CD8-positive, alpha-beta memory T cell (primary cell): ENCODE data around the gene KRT36. TPM values are rescaled to one million over a fixed set of nuclear protein-coding genes. Genes with fewer than 3 reads are reported as not detected.
A peak's percentile ranks its signal among the peaks of the same experiment; 100 is the strongest.

Experiments used
- CTCF ChIA-PET: fragments of 350-600 bp; sonication (Branson Sonifier 250); formaldehyde crosslinking; loops from one replicate; lab custom pipeline; 2021; ENCODE audit warnings: antibody characterized with exemption; lab: Charles Lee
- POLR2A ChIA-PET: fragments of 350-600 bp; sonication (Branson Sonifier 250); formaldehyde crosslinking; loops from one replicate; lab custom pipeline; 2021; ENCODE audit warnings: antibody characterized with exemption; lab: Charles Lee
- DNase-seq, 5 donors: peaks; one replicate each; pipeline versions ENCODE4 v3.0.0 to v3.0.0-alpha.2; 2020 to 2022; ENCODE audit warnings: mixed read lengths in 1 of 5
- H3K27ac ChIP-seq: one replicate; pipeline ENCODE4 v1.7.0; 2013; ENCODE audit warnings: low read depth, mild to moderate bottlenecking, low read length, moderate library complexity
- H3K27me3 ChIP-seq: 2 replicates; pipeline ENCODE4 v1.7.0; 2013; ENCODE audit warnings: low read length, mild to moderate bottlenecking; ENCODE audit not compliant: insufficient read depth, poor library complexity, severe bottlenecking
- H3K36me3 ChIP-seq: 2 replicates; pipeline ENCODE4 v1.7.0; 2013; ENCODE audit warnings: mild to moderate bottlenecking, low read length, moderate library complexity; ENCODE audit not compliant: insufficient read depth
- H3K4me1 ChIP-seq: 2 replicates; pipeline ENCODE4 v1.7.0; 2013; ENCODE audit warnings: mild to moderate bottlenecking, low read length, moderate library complexity; ENCODE audit not compliant: insufficient read depth
- H3K4me3 ChIP-seq: 2 replicates; pipeline ENCODE4 v1.7.0; 2013; ENCODE audit warnings: mild to moderate bottlenecking, low read length
- H3K9me3 ChIP-seq: 2 replicates; pipeline ENCODE4 v1.7.0; 2013; ENCODE audit warnings: mild to moderate bottlenecking, low read length
- H3K27ac Mint-ChIP-seq, 8 donors: one replicate each; pipeline ENCODE4 v1.8.0; 2020 to 2021; ENCODE audit warnings: mixed read lengths in 8 of 8, mild to moderate bottlenecking in 6 of 8, inconsistent platforms in 3 of 8, moderate library complexity in 3 of 8
- H3K27me3 Mint-ChIP-seq, 2 donors: one replicate each; pipeline ENCODE4 v1.8.0; 2020 to 2021; ENCODE audit warnings: mixed read lengths in 2 of 2, mild to moderate bottlenecking in 1 of 2, moderate library complexity in 1 of 2
- H3K36me3 Mint-ChIP-seq, 3 donors: one replicate each; pipeline ENCODE4 v1.8.0; 2020 to 2021; ENCODE audit warnings: mixed read lengths in 3 of 3, inconsistent platforms in 1 of 3, mild to moderate bottlenecking in 1 of 3
- H3K4me1 Mint-ChIP-seq, 3 donors: one replicate each; pipeline ENCODE4 v1.8.0; 2020 to 2021; ENCODE audit warnings: mixed read lengths in 3 of 3, inconsistent platforms in 1 of 3, mild to moderate bottlenecking in 1 of 3
- H3K4me3 Mint-ChIP-seq, 7 donors: one replicate each; pipeline ENCODE4 v1.8.0; 2020 to 2021; ENCODE audit warnings: mixed read lengths in 7 of 7, mild to moderate bottlenecking in 6 of 7, moderate library complexity in 4 of 7, inconsistent platforms in 2 of 7
- H3K9me3 Mint-ChIP-seq, 5 donors: one replicate each; pipeline ENCODE4 v1.8.0; 2020 to 2022; ENCODE audit warnings: mixed read lengths in 5 of 5, mild to moderate bottlenecking in 3 of 5, moderate library complexity in 2 of 5, inconsistent platforms in 1 of 5
- polyA plus RNA-seq: library from polyadenylated mRNA; unstranded; fragments of 300-500 nt; fragmentation: Illumina TruSeq; gene quantifications from one replicate; pipeline ENCODE4 v1.2.3, GENCODE V29; 2021
- total RNA-seq, 2 experiments: library from RNA; stranded (reverse); gene quantifications; one replicate each; pipeline ENCODE4 v1.2.3, GENCODE V29; 2021

The KRT36 gene
- total and polyA plus RNA-seq, 3 experiments from 2014 or later, result not detected

GRCh38 chr17:41534899-41535546 lies 45.3 kb upstream of the KRT36 start:
- Mint-ChIP-seq H3K27me3 (peaks cover 24 to 72% of the 10 kb centered on the region in 2 donors), H3K4me3 (no peak overlapping the region), H3K27ac (no peak overlapping the region), H3K9me3 (no peaks in the 10 kb centered on the region), H3K36me3 (no peaks in the 10 kb centered on the region), H3K4me1 (no peaks in the 10 kb centered on the region)
- H3K27ac ChIP-seq, result no peak overlapping the region
- no peak overlapping the region for H3K4me3 ChIP-seq
- no peaks in the 10 kb centered on the region for H3K27me3 ChIP-seq
- no peaks in the 10 kb centered on the region for H3K9me3 ChIP-seq
- POLR2A ChIA-PET, result no interaction called here
- H3K4me1 ChIP-seq, result no peaks in the 10 kb centered on the region
- CTCF ChIA-PET, result interaction anchor here (1.7 kb wide), 1 partner anchor 14 kb away, joined by 8 read pairs; no protein-coding TSS in a partner anchor
- no peaks in the 10 kb centered on the region for H3K36me3 ChIP-seq
- no peak for DNase-seq

- H3K4me1 Mint-ChIP-seq, result peaks cover under 1 to 6% (median 4%) of the 10 kb centered on the region in 3 donors
- H3K9me3 ChIP-seq, result no peaks in the 10 kb centered on the region
- H3K36me3 ChIP-seq, result no peaks in the 10 kb centered on the region
- no peak for DNase-seq
- no peak overlapping the region for H3K4me3 Mint-ChIP-seq
- POLR2A ChIA-PET, result no interaction called here
- no peaks in the 10 kb centered on the region for H3K36me3 Mint-ChIP-seq
- H3K4me3 ChIP-seq, result no peak overlapping the region
- peaks cover 11% of the 10 kb centered on the region for H3K27me3 ChIP-seq
- H3K27me3 Mint-ChIP-seq, result peaks cover 38 to 82% of the 10 kb centered on the region in 2 donors
- CTCF ChIA-PET, result no interaction called here
- H3K9me3 Mint-ChIP-seq, result peaks cover 0 to 4% (median 0%) of the 10 kb centered on the region in 5 donors
- H3K4me1 ChIP-seq, result no peaks in the 10 kb centered on the region
- no peak overlapping the region for H3K27ac Mint-ChIP-seq
- H3K27ac ChIP-seq, result no peak overlapping the region
These were observed 43.9 kb upstream of the KRT36 start for GRCh38 chr17:41533613-41534012.

- Mint-ChIP-seq H3K36me3 (no peaks in the 10 kb centered on the region), H3K27me3 (peaks cover 44 to 83% of the 10 kb centered on the region in 2 donors), H3K9me3 (peaks cover 0 to 4% (median 0%) of the 10 kb centered on the region in 5 donors), H3K4me3 (no peak overlapping the region), H3K4me1 (peaks cover 4 to 11% (median 6%) of the 10 kb centered on the region in 3 donors), H3K27ac (peak overlapping the region in 1 of 8 donors; percentile 23)
- H3K9me3 ChIP-seq, result no peaks in the 10 kb centered on the region
- DNase-seq, result no peak
- no peak overlapping the region for H3K27ac ChIP-seq
- ChIA-PET CTCF (interaction anchor here (0.5 to 1.5 kb wide), 4 partner anchors 9 to 130 kb away, joined by 3 to 5 read pairs (median 3); no protein-coding TSS in a partner anchor), POLR2A (no interaction called here)
- no peaks in the 10 kb centered on the region for H3K4me1 ChIP-seq
- H3K27me3 ChIP-seq, result peaks cover 15% of the 10 kb centered on the region
- no peaks in the 10 kb centered on the region for H3K36me3 ChIP-seq
- H3K4me3 ChIP-seq, result no peak overlapping the region
These were observed 43.3 kb upstream of the KRT36 start for GRCh38 chr17:41532947-41533570.

- POLR2A ChIA-PET, result no interaction called here
- no peaks in the 10 kb centered on the region for H3K36me3 Mint-ChIP-seq
- no peak overlapping the region for H3K4me3 Mint-ChIP-seq
- H3K9me3 Mint-ChIP-seq, result peaks cover 0 to 4% (median 0%) of the 10 kb centered on the region in 5 donors
- CTCF ChIA-PET, result interaction anchor here (1.0 to 1.5 kb wide), 3 partner anchors 17 to 131 kb away, joined by 3 to 5 read pairs (median 3); no protein-coding TSS in a partner anchor
- no peaks in the 10 kb centered on the region for H3K4me1 ChIP-seq
- peaks cover 4 to 21% (median 8%) of the 10 kb centered on the region in 3 donors for H3K4me1 Mint-ChIP-seq
- no peaks in the 10 kb centered on the region for H3K9me3 ChIP-seq
- no peak overlapping the region for H3K27ac Mint-ChIP-seq
- H3K4me3 ChIP-seq, result no peak overlapping the region
- H3K27me3 Mint-ChIP-seq, result peaks cover 47 to 84% of the 10 kb centered on the region in 2 donors
- no peaks in the 10 kb centered on the region for H3K36me3 ChIP-seq
- no peak overlapping the region for H3K27ac ChIP-seq
- no peak for DNase-seq
- H3K27me3 ChIP-seq, result peaks cover 15% of the 10 kb centered on the region
These were observed 42.3 kb upstream of the KRT36 start for GRCh38 chr17:41531993-41532392.

- POLR2A ChIA-PET, result no interaction called here
- Histone ChIP-seq H3K36me3 (no peaks in the 10 kb centered on the region), H3K27me3 (peaks cover 15% of the 10 kb centered on the region), H3K4me1 (no peaks in the 10 kb centered on the region), H3K9me3 (no peaks in the 10 kb centered on the region), H3K4me3 (no peak overlapping the region), H3K27ac (peak overlapping the region; percentile 72)
- Mint-ChIP-seq H3K27ac (no peak overlapping the region), H3K36me3 (no peaks in the 10 kb centered on the region), H3K9me3 (peaks cover 0 to 4% (median 0%) of the 10 kb centered on the region in 5 donors), H3K4me1 (peaks cover 4 to 21% (median 8%) of the 10 kb centered on the region in 3 donors), H3K4me3 (no peak overlapping the region), H3K27me3 (peaks cover 50 to 85% of the 10 kb centered on the region in 2 donors)
- CTCF ChIA-PET, result no interaction called here
- DNase-seq, result no peak
These were observed 40.6 kb upstream of the KRT36 start for GRCh38 chr17:41530062-41531048.

- peaks cover 45 to 77% of the 10 kb centered on the region in 2 donors for H3K27me3 Mint-ChIP-seq
- no peaks in the 10 kb centered on the region for H3K36me3 ChIP-seq
- H3K36me3 Mint-ChIP-seq, result no peaks in the 10 kb centered on the region
- POLR2A ChIA-PET, result no interaction called here
- no peak overlapping the region for H3K27ac Mint-ChIP-seq
- peak overlapping the region; percentile 72 for H3K27ac ChIP-seq
- H3K4me3 Mint-ChIP-seq, result peak overlapping the region in 1 of 7 donors; percentile 29
- H3K4me3 ChIP-seq, result no peak overlapping the region
- no peaks in the 10 kb centered on the region for H3K4me1 ChIP-seq
- peaks cover 0 to 4% (median 0%) of the 10 kb centered on the region in 5 donors for H3K9me3 Mint-ChIP-seq
- no peaks in the 10 kb centered on the region for H3K9me3 ChIP-seq
- no peak for DNase-seq
- peaks cover 15% of the 10 kb centered on the region for H3K27me3 ChIP-seq
- H3K4me1 Mint-ChIP-seq, result peaks cover 4 to 21% (median 8%) of the 10 kb centered on the region in 3 donors
- CTCF ChIA-PET, result no interaction called here
These were observed 39.8 kb upstream of the KRT36 start for GRCh38 chr17:41529491-41529915.

GRCh38 chr17:41528959-41529353 lies 39.2 kb upstream of the KRT36 start:
- Mint-ChIP-seq H3K9me3 (peaks cover 0 to 4% (median 0%) of the 10 kb centered on the region in 5 donors), H3K27me3 (peaks cover 44 to 73% of the 10 kb centered on the region in 2 donors), H3K4me1 (peaks cover 4 to 21% (median 8%) of the 10 kb centered on the region in 3 donors), H3K36me3 (no peaks in the 10 kb centered on the region), H3K27ac (no peak overlapping the region), H3K4me3 (peak overlapping the region in 3 of 7 donors; percentile 59 to 65 (median 63))
- POLR2A ChIA-PET, result no interaction called here
- Histone ChIP-seq H3K4me1 (no peaks in the 10 kb centered on the region), H3K4me3 (no peak overlapping the region), H3K27ac (peak overlapping the region; percentile 72), H3K27me3 (peaks cover 15% of the 10 kb centered on the region), H3K36me3 (no peaks in the 10 kb centered on the region), H3K9me3 (no peaks in the 10 kb centered on the region)
- CTCF ChIA-PET, result no interaction called here
- DNase-seq, result no peak
